ENCODE data around the gene SPATC1L.
A peak's percentile ranks its signal among the peaks of the same experiment; 100 is the strongest.
"Not testable (repeated sequence)": the region's sequence is repeated elsewhere in the genome, so short reads cannot be mapped to it uniquely, and the experiment has no call there.

The SPATC1L gene

DNA sequence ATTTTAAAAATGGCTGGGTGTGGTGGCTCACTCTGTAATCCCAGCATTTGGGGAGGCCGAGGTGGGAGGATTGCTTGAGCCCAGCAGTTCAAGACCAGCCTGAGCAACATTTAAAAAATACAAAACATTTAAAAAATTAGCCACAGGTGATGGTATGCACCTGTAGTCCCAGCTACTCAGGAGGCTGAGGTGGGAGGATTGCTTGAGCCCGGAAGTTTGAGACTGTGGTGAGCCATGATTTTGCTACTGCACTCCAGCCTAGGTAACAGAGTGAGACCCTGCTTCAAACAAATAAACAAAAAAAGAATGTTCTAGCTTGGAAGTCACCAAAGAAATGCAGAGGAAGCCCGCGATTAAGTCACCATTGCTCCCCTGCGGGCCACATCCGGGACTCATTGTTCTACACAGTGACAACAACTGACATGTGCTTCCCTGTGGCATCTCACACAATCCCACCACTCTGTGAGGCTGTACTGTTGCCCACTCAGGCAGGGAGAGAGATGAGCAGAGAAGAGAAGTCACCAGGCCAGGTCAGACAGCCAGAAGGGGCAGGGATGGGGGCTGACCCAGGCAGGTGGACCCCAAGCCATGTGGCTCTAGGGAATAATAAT, 18.4 kb upstream of the SPATC1L start:
- H3K9me3 Mint-ChIP-seq: no peaks in the 10 kb centered on the region
- H3K36me3 Mint-ChIP-seq (ENCODE audit: insufficient read depth): peaks cover 18% of the 10 kb centered on the region
- DNase-seq (ENCODE audit: low spot score in 2 of 2) (no peak), ATAC-seq (replicated peaks; ENCODE audit: extremely low read depth, poor library complexity, severe bottlenecking) (no peak)
- H3K4me3 Mint-ChIP-seq: no peak overlapping the region
- peak overlapping the region; percentile 77 for H3K27ac Mint-ChIP-seq (ENCODE audit: low read depth)
- H3K27me3 Mint-ChIP-seq: no peaks in the 10 kb centered on the region
- peaks cover 6% of the 10 kb centered on the region for H3K4me1 Mint-ChIP-seq

- not testable (repeated sequence) for H3K4me1 Mint-ChIP-seq; H3K9me3 Mint-ChIP-seq; H3K27ac Mint-ChIP-seq (ENCODE audit: low read depth); H3K27me3 Mint-ChIP-seq; ATAC-seq (replicated peaks; ENCODE audit: extremely low read depth, poor library complexity, severe bottlenecking); DNase-seq (ENCODE audit: low spot score in 2 of 2); H3K4me3 Mint-ChIP-seq
- peaks cover 24% of the 10 kb centered on the region for H3K36me3 Mint-ChIP-seq (ENCODE audit: insufficient read depth)
Measured at GRCh38 chr21:46200877-46201803, 16.9 kb upstream of the SPATC1L start.

GRCh38 chr21:46199436-46200373, 15.4 kb upstream of the SPATC1L start:
- Mint-ChIP-seq H3K4me1 (peaks cover 6% of the 10 kb centered on the region), H3K9me3 (no peaks in the 10 kb centered on the region), H3K27me3 (no peaks in the 10 kb centered on the region), H3K4me3 (no peak overlapping the region), H3K36me3 (ENCODE audit: insufficient read depth) (peaks cover 24% of the 10 kb centered on the region), H3K27ac (ENCODE audit: low read depth) (no peak overlapping the region)
- DNase-seq (ENCODE audit: low spot score in 2 of 2) (no peak), ATAC-seq (replicated peaks; ENCODE audit: extremely low read depth, poor library complexity, severe bottlenecking) (peak; percentile 28)

- H3K4me1 Mint-ChIP-seq: peaks cover 6% of the 10 kb centered on the region
- DNase-seq (ENCODE audit: low spot score in 2 of 2) (no peak), ATAC-seq (replicated peaks; ENCODE audit: extremely low read depth, poor library complexity, severe bottlenecking) (no peak)
- no peaks in the 10 kb centered on the region for H3K9me3 Mint-ChIP-seq
- no peak overlapping the region for H3K4me3 Mint-ChIP-seq
- no peaks in the 10 kb centered on the region for H3K27me3 Mint-ChIP-seq
- H3K27ac Mint-ChIP-seq (ENCODE audit: low read depth): peak overlapping the region; percentile 71
- peaks cover 16% of the 10 kb centered on the region for H3K36me3 Mint-ChIP-seq (ENCODE audit: insufficient read depth)
Measured at GRCh38 chr21:46196733-46197132, 12.5 kb upstream of the SPATC1L start.

- DNase-seq (ENCODE audit: low spot score in 2 of 2) (no peak), ATAC-seq (replicated peaks; ENCODE audit: extremely low read depth, poor library complexity, severe bottlenecking) (no peak)
- Mint-ChIP-seq H3K36me3 (ENCODE audit: insufficient read depth) (peaks cover 16% of the 10 kb centered on the region), H3K27ac (ENCODE audit: low read depth) (no peak overlapping the region), H3K4me1 (peaks cover 6% of the 10 kb centered on the region), H3K27me3 (no peaks in the 10 kb centered on the region), H3K9me3 (no peaks in the 10 kb centered on the region), H3K4me3 (no peak overlapping the region)
Measured at GRCh38 chr21:46195595-46196195, 11.4 kb upstream of the SPATC1L start.

DNA sequence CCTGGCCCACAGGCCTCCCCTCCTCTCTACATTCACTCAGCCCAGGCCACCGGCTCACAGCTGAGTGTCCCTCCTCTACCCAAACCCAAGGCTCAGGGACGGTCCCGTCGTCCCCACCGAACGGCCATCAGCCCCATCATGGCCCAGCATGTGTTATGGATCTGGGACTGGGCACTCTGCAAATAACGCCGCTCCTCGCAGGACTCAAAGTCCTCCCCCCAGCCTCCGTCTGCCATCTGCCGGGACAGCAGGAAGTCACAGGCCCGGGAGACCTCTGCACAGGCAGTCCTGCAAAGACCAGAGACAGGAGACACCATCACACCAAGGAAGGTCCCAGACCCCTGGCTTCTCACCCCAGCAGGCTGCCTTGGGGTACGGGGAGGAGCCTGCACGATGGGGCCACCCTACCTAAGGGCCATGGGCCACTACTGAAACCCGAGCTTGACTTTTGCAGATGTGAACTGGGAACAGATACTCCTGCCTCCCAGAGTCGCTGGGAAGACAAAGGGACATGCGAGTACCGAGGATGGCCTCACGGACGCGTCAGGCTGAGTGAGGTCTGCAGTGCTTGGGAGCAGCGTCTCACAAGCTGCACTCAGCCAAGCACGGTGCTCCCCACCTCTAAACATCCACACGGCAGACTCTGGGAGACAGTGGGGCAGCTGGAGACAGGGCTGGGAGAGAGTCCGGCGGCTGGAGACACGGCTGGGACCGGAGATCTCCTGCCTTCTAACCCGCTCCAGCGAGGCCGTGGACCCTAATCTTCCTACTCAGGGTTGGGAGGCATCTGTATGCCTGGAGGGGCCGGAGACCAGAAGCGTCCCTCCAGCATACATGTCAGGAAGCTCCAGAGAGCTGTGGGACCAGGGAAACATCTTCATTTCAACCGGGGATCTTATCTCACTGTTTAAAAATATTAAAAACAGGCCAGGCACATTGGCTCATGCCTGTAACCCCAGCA, 10.4 kb upstream of the SPATC1L start:
- Mint-ChIP-seq H3K27ac (ENCODE audit: low read depth) (no peak overlapping the region), H3K36me3 (ENCODE audit: insufficient read depth) (peaks cover 16% of the 10 kb centered on the region), H3K4me1 (peaks cover 5% of the 10 kb centered on the region), H3K4me3 (no peak overlapping the region), H3K27me3 (no peaks in the 10 kb centered on the region), H3K9me3 (no peaks in the 10 kb centered on the region)
- DNase-seq (ENCODE audit: low spot score in 2 of 2) (peak in 1 of 2 donors; percentile 9), ATAC-seq (replicated peaks; ENCODE audit: extremely low read depth, poor library complexity, severe bottlenecking) (no peak)

DNA sequence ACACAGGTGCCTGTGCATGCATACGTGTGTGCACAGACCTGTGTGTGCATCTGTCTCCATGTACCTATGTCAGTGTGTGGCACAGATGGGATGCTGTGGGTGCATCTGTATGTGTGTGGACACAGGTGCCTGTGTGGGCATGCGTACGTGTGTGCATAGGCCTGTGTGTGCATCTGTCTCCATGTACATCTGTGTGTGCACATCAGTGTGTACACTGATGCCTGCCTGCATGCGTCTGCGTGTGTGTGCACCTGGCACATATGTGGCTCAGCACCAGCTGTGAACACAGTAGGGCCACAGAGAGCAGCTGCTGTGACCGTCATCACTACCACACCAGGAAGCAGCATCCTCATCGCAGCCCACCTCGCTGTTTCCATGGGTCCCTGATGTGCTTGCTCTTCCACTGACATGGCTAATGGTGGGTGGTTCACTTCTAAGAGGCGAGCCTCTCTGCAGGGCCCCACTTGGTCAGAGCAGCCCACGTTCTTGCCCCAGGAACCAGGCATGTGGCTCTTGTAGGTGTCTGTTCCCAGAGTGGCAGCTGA, 9.6 kb upstream of the SPATC1L start:
- Mint-ChIP-seq H3K27ac (ENCODE audit: low read depth) (no peak overlapping the region), H3K9me3 (no peaks in the 10 kb centered on the region), H3K36me3 (ENCODE audit: insufficient read depth) (peaks cover 16% of the 10 kb centered on the region), H3K4me1 (no peaks in the 10 kb centered on the region), H3K27me3 (no peaks in the 10 kb centered on the region), H3K4me3 (no peak overlapping the region)
- ATAC-seq (replicated peaks; ENCODE audit: extremely low read depth, poor library complexity, severe bottlenecking) (no peak), DNase-seq (ENCODE audit: low spot score in 2 of 2) (peak in 1 of 2 donors; percentile 9)

- Mint-ChIP-seq H3K4me1 (no peaks in the 10 kb centered on the region), H3K4me3 (no peak overlapping the region), H3K27ac (ENCODE audit: low read depth) (no peak overlapping the region), H3K36me3 (ENCODE audit: insufficient read depth) (peaks cover 9% of the 10 kb centered on the region), H3K27me3 (no peaks in the 10 kb centered on the region), H3K9me3 (no peaks in the 10 kb centered on the region)
- DNase-seq (ENCODE audit: low spot score in 2 of 2): peak in 1 of 2 donors; percentile 6
- no peak for ATAC-seq (replicated peaks; ENCODE audit: extremely low read depth, poor library complexity, severe bottlenecking)
Measured at GRCh38 chr21:46191686-46192575, 7.7 kb upstream of the SPATC1L start.

DNA sequence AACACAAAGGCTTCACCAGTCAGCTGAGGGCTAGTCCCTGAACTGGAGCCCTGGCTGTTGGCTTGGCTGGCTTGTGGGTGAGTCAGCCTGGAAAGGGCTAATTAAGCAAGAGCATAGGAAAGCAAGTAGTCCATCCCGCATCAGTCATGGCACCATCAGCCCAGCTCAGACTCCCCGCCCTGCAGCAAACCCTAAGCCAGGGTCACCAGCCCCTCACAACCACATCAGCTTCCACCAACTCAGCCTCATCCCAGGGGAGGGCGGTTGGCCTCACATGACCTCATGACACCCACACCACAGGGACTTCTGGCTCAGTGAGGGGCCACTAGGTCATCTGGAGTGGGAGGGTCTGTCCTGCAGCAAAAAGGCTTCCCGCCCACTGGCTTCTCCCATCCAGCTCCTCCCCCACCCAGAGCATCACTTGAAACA, 7.0 kb upstream of the SPATC1L start:
- peaks cover 6% of the 10 kb centered on the region for H3K36me3 Mint-ChIP-seq (ENCODE audit: insufficient read depth)
- no peak for DNase-seq (ENCODE audit: low spot score in 2 of 2)
- H3K4me3 Mint-ChIP-seq: no peak overlapping the region
- no peaks in the 10 kb centered on the region for H3K4me1 Mint-ChIP-seq
- H3K9me3 Mint-ChIP-seq: no peaks in the 10 kb centered on the region
- H3K27ac Mint-ChIP-seq (ENCODE audit: low read depth): no peak overlapping the region
- no peaks in the 10 kb centered on the region for H3K27me3 Mint-ChIP-seq
- ATAC-seq (replicated peaks; ENCODE audit: extremely low read depth, poor library complexity, severe bottlenecking): no peak

DNA sequence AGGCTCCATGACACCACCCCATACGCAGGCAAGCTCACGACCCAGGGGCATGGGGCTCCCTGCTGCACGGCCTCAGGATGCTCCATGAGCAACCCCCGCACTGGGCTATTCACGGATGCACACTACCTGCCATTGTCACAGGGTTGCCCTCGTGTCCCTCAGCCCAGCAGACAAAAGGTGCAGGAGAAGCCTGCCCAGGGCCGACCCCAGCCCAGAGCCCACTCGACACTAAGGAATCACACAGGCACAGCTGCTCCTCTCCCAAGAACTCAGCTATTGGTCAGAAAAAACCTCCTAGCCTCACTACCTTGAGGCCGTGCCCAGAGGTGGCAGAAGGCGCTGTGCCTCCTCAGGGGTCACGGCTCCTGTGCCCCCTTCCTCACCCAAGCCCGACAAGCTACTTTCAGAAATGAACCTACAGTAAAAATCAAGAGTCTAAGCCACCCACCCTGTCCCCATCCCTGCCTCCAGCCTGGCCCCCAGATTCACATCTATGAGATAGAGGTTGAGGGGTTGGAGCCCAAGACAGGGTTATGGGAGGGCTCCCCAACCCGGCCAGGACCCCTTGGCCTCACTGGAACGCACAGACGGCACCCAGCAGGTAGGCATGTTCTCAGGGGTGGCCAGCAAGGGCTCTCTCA, 6.4 kb upstream of the SPATC1L start:
- Mint-ChIP-seq H3K27me3 (no peaks in the 10 kb centered on the region), H3K4me3 (no peak overlapping the region), H3K4me1 (no peaks in the 10 kb centered on the region), H3K36me3 (ENCODE audit: insufficient read depth) (peaks cover 5% of the 10 kb centered on the region), H3K27ac (ENCODE audit: low read depth) (no peak overlapping the region), H3K9me3 (no peaks in the 10 kb centered on the region)
- no peak for DNase-seq (ENCODE audit: low spot score in 2 of 2)
- ATAC-seq (replicated peaks; ENCODE audit: extremely low read depth, poor library complexity, severe bottlenecking): no peak

Measured in central memory CD8-positive, alpha-beta T cell (primary cell).